Left ventricle myocardium inferior (tissue), 1 donor: Measurements from ENCODE around the gene UBQLN1. TPM values are rescaled to one million over a fixed set of nuclear protein-coding genes. Genes with fewer than 3 reads are reported as not detected.

Experiments
- DNase-seq: peaks from one replicate; pipeline ENCODE4 v3.0.0-alpha.2; 2020
- H3K27ac ChIP-seq: fragments of 200-600 bp; replicated peaks from 2 replicates; pipeline ENCODE4 v1.8.0; 2021
- H3K27me3 ChIP-seq: fragments of 200-600 bp; 2 replicates; pipeline ENCODE4 v1.8.0; 2021; ENCODE audit warnings: low read depth
- H3K36me3 ChIP-seq: fragments of 200-600 bp; 2 replicates; pipeline ENCODE4 v1.8.0; 2021
- H3K4me1 ChIP-seq: fragments of 200-600 bp; 2 replicates; pipeline ENCODE4 v1.8.0; 2021
- H3K4me3 ChIP-seq: fragments of 200-600 bp; 2 replicates; pipeline ENCODE4 v1.8.0; 2021; ENCODE audit warnings: mild to moderate bottlenecking, moderate library complexity
- H3K9me3 ChIP-seq: fragments of 200-600 bp; replicated peaks from 2 replicates; pipeline ENCODE4 v1.8.0; 2021
- intact Hi-C: fragments of 100-400 bp; cut with micrococcal nuclease; formaldehyde crosslinking; loops from one replicate; pipeline ENCODE4 v1.11.0; 2022
- total RNA-seq: library from RNA; stranded (reverse); fragmentation: NEBNext Ultra II Directional; extraction: Animal tissue kit (Norgen Biotek cat#: 25700); gene quantifications from one replicate; pipeline ENCODE4 v1.2.1, GENCODE V29; 2021
- TF ChIP-seq, protein P1 (sequence below): fragments of 200-600 bp; IDR thresholded peaks from 2 replicates; pipeline ENCODE4 v1.8.0; 2021; ENCODE audit warnings: antibody characterized with exemption, mild to moderate bottlenecking, borderline replicate concordance
- donor health status: DM: no; HTN: yes; CAD: no; lungs with severe emphysema.

UBQLN1 gene
- total RNA-seq, 1 donor from 2014 or later = 92.8 TPM

DNA sequence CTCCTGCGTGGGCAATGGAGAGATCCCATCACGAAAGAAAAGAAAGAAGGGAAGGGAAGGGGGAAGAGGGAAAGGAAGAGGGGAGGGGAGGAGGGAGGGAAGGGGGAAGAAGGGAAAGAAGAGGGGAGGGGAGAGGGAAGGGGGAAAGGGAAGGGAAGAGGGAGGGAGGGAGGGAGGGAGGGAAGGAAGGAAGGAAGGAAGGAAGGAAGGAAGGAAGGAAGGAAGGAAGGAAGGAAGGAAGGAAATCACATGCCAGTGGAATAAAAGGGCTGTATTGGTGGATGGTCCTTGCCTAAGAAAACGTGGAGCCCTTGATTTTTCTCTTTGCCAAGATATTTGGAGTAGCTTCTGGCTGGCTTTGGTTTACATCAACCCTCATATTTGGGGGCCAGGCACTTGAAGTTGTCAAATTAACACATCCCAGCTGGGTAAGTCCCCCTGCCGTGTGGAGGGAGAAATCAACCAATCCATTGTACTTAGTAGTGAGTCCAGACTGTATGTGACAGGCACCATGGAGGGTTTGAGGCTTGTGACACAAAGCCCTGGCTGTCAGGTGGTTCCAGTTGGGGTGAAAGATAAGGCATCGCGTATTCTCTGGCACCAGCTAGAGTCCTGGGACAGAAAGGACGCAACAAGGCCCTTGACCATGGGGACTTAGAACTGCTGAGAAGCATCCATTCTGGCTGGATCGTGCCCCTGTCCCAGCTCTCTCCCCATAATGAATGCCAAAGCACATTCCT, 61.1 kb downstream of the UBQLN1 start:
- peaks cover 22% of the 10 kb centered on the region for H3K36me3 ChIP-seq
- intact Hi-C loops = no loop called here
- TF ChIP-seq, protein P1, sequence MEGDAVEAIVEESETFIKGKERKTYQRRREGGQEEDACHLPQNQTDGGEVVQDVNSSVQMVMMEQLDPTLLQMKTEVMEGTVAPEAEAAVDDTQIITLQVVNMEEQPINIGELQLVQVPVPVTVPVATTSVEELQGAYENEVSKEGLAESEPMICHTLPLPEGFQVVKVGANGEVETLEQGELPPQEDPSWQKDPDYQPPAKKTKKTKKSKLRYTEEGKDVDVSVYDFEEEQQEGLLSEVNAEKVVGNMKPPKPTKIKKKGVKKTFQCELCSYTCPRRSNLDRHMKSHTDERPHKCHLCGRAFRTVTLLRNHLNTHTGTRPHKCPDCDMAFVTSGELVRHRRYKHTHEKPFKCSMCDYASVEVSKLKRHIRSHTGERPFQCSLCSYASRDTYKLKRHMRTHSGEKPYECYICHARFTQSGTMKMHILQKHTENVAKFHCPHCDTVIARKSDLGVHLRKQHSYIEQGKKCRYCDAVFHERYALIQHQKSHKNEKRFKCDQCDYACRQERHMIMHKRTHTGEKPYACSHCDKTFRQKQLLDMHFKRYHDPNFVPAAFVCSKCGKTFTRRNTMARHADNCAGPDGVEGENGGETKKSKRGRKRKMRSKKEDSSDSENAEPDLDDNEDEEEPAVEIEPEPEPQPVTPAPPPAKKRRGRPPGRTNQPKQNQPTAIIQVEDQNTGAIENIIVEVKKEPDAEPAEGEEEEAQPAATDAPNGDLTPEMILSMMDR = no peak

DNA sequence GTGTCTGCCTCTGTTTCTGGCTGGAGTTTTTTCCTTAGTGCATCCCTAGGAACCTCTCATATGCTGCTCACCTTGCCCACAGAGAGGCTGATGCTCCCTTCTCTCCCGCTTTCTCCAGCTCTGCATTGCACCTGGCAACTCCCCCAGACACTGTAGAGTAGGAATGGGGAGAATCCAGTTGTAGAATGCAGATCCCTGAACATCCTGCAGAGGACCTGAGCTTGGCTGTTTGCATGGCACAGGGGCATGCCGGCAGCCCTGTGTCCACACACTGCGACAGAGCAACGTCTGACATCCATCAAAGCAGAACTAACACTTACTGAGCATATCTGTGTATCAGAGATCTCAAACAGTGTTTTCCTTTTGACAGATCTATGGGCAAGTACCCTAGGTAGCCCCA, 65.0 kb downstream of the UBQLN1 start:
- intact Hi-C loops = no loop called here
- Histone ChIP-seq H3K4me1 (peaks cover 6% of the 10 kb centered on the region), H3K27me3 (no peaks in the 10 kb centered on the region), H3K9me3 (no peaks in the 10 kb centered on the region), H3K4me3 (no peak overlapping the region), H3K27ac (no peak overlapping the region), H3K36me3 (peaks cover 8% of the 10 kb centered on the region)
- DNase-seq = no peak
- TF ChIP-seq, protein P1 = no peak

More for the DNA sequence above, 61.1 kb downstream of the UBQLN1 start:
- Histone ChIP-seq H3K4me3 (no peak overlapping the region), H3K27ac (no peak overlapping the region), H3K4me1 (peaks cover 19% of the 10 kb centered on the region), H3K9me3 (peaks cover 4% of the 10 kb centered on the region), H3K27me3 (no peaks in the 10 kb centered on the region)
- no peak for DNase-seq

DNA sequence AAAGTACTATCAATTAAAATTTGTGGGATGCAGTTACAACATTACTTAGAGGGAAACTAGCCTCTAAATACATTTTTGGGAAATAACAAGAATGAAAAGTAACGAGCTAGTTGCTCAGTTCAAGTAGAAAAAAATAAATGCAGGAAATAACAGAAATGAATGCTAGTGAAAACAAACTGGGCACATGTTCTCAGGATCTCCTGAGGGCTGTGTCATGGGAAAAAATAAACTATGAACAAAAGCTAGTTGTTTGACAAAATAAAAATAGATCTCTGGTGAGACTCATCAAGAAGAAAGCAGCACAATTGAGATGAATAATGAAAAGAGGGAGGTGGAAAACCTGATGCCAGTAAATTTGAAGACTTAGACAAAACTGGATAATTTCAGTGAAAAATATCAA, 68.5 kb downstream of the UBQLN1 start:
- Histone ChIP-seq H3K27ac (peak overlapping the region; percentile 23), H3K9me3 (no peaks in the 10 kb centered on the region), H3K36me3 (peaks cover 8% of the 10 kb centered on the region), H3K27me3 (no peaks in the 10 kb centered on the region), H3K4me1 (no peaks in the 10 kb centered on the region), H3K4me3 (no peak overlapping the region)
- intact Hi-C loops = no loop called here
- no peak for DNase-seq
- TF ChIP-seq, protein P1 = no peak

DNA sequence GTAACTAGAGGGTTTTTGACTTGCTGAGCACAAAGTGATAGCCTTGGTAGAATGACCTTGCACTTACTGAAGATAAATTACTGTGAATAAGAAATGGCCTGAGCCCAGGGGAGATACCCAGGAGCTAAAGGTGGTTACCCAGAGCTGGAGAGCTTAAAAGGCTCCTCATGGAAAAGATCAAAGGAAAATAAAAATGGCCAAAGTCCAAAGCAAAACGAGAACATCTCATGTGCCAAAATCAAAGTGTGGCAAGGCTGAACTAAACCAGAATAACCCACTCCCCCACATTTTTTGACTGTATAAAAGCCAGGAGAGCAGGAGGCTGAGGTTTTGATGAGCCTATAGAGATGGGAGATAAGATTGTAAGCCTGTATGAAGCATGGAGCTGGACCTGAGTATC, 70.4 kb downstream of the UBQLN1 start:
- intact Hi-C loops = no loop called here
- no peak overlapping the region for H3K4me3 ChIP-seq

DNA sequence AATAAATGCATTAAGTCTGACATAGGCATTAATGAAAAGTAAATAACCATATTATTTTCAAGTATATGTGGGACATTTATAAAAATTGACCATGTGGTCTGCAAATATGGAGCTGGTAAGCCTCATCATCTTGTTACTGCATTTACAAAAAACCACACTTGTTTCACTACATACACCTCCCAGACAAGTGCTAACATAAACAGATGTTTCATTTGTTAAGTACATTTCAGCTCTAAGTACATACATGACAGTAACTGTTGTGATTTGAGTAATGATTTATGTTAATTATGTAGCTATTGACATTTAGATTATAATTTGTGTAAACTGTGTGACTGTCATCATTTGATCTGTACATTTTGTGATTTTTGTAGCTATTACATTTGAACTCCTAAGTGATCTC, 70.9 kb downstream of the UBQLN1 start:
- Histone ChIP-seq H3K27ac (no peak overlapping the region), H3K9me3 (no peaks in the 10 kb centered on the region), H3K4me1 (no peaks in the 10 kb centered on the region), H3K4me3 (no peak overlapping the region), H3K27me3 (no peaks in the 10 kb centered on the region), H3K36me3 (no peaks in the 10 kb centered on the region)
- intact Hi-C loops = no loop called here
- DNase-seq = no peak
- TF ChIP-seq, protein P1 = no peak

More for the DNA sequence above, 70.4 kb downstream of the UBQLN1 start:
- TF ChIP-seq, protein P1 = no peak
- H3K9me3 ChIP-seq = no peaks in the 10 kb centered on the region
- no peak overlapping the region for H3K27ac ChIP-seq
- DNase-seq = no peak
- no peaks in the 10 kb centered on the region for H3K27me3 ChIP-seq
- H3K36me3 ChIP-seq = no peaks in the 10 kb centered on the region
- no peaks in the 10 kb centered on the region for H3K4me1 ChIP-seq
